Stimulated activated CD4-positive, alpha-beta T cell treated with anti-CD3 and anti-CD28 coated beads, Interleukin-4, amount 100 ng/mL, for 4 hours (primary cell): Measurements from ENCODE around the gene SCYGR6.
"Not testable (repeated sequence)": the region's sequence is repeated elsewhere in the genome, so short reads cannot be mapped to it uniquely, and the experiment has no call there.

Experiments used
- DNase-seq, 2 experiments: peaks; one replicate each; pipeline ENCODE4 v3.0.0-alpha.2; 2020

SCYGR6 gene, protein sequence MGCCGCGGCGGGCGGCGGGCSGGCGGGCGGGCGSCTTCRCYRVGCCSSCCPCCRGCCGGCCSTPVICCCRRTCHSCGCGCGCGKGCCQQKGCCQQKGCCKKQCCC

GRCh38 chr2:227724394-227725039, at the start of gene SCYGR6:
Gene SCYGR6 (minus strand): TSS chr2:227724757. CDS start chr2:227724757, 0 bp downstream.
- no peak for DNase-seq

DNA sequence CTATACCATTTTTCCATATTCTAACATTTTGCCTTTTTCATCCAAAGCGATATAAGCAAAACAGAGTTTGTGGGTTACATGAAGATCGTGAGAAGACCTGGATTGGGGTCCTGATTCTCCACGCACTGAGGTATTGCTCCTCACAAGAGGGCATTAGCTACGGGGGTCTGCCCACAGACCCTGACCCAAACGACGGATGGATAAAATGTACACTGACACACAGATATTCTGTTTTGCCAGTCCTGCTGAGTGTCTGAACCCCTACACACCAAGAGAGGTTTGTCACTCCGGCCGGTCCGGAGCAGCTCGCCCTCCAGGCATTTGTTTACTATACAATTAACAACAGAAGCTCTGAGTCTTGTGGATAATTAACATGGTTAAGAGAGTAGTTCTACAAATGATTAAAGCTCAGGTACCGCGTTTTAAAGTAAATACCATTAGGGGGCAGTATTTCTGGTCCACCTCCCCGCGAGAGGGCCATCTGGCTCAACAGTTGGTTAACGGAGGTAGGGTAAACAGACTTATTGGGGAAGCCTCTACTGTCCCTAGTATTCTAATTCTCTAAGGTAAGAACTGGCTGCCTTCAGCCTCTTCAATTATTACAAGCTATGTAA, 49.6 kb upstream of the SCYGR6 start:
- DNase-seq: no peak

- DNase-seq: no peak
Measured at GRCh38 chr2:227772932-227773331, 48.4 kb upstream of the SCYGR6 start.

GRCh38 chr2:227772197-227772661, 47.7 kb upstream of the SCYGR6 start:
- no peak for DNase-seq

DNA sequence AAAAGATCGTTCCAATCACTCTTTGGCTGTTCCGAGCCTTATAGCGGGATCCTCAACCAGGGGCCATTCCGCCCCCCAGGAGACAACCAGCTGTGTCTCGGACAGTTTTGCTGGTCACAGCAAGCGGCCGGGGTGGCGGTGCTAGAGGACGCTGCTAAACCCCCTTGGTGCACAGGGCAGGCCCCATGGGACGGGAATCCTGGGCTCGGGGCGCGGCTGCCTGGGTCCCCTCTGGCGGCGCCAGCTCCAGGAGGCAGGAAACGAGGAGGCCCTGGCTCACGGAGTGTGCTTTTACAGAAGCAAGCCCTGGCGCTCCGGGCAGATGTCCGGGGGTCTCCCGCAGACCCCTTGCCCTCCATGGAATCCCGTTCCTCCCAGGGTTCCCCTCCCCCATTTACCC, 43.3 kb upstream of the SCYGR6 start:
- DNase-seq: no peak

DNA sequence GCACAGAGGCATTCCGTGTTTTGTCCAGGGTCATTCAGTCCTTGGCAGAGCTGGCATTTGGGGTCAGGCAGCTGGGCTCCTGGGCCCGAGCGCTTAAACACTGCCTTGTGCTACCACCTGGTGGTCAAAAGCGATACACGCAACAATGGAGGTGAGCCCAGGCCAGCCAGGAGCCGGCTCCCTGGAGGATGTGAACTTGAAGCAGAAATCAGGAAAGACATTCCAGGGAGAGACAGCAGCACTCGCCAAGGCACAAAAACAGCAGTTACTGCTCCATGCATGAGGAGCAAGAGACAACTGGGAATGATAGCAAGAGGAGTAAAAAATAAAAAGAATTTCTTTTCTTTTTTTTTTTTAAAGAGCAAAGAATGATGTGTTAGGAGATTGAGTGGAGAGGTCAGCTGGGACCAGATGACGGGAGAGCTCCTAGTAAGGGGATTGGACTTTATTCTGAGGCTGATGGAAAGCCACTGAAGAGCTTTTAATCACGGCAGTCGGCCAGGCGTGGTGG, 41.9 kb upstream of the SCYGR6 start:
- DNase-seq: peak; percentile 45 to 55

GRCh38 chr2:227765788-227766372, 41.3 kb upstream of the SCYGR6 start:
- DNase-seq: no peak

- DNase-seq: no peak
Measured at GRCh38 chr2:227761740-227762476, 37.4 kb upstream of the SCYGR6 start.

DNA sequence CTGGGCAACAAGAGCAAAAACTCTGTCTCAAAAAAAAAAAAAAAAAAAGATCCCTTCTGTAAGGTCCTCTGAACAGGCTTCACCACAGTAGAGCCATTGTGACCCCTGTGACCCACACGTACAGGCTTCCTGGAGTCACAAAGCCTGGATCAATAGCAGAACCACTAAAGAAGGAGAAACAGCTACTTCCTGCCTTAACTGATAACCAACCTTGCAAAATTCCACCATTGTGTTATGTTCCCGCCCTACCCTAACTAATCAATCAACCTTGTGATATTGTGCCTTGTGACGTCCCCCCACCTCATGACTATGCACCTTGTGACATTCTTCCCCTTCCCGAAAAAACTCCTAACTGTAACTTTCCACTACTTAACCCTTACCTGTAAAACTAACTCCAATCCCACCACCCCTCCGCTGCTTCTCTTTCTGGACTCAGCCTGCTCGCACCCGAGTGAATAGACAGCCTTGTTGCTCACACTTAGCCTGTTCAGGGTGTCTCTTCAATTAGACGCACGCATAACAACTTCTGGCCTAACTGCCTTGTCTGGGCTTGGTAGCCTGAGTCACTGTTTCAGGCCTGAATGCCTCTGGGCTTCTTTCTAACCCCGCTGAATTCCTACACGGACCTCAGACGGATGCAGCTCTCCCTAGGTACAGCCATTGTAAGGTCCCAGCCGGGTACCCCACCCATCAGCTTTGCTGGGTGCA, 35.0 kb upstream of the SCYGR6 start:
- DNase-seq: no peak

GRCh38 chr2:227756261-227756660, 31.7 kb upstream of the SCYGR6 start:
- DNase-seq: not testable (repeated sequence)

DNA sequence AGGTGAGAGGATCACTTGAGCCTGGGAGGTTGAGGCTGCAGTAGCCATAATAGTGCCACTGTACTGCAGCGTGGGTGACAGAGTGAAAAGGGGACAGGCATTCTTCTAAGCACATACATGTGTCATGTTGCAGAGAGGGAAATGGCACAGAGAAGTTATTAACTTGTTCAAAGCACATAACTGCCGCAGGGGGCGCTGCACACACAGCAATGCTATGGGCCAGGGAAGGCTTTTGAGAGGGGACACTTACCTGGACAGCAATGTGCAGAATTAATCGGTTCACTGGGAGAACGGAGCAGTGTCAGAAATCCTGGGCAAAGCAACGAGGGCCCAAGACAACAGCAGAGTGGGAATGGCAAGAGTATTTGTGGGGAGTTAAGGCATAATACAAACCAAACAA, 23.5 kb upstream of the SCYGR6 start:
- DNase-seq: no peak

DNA sequence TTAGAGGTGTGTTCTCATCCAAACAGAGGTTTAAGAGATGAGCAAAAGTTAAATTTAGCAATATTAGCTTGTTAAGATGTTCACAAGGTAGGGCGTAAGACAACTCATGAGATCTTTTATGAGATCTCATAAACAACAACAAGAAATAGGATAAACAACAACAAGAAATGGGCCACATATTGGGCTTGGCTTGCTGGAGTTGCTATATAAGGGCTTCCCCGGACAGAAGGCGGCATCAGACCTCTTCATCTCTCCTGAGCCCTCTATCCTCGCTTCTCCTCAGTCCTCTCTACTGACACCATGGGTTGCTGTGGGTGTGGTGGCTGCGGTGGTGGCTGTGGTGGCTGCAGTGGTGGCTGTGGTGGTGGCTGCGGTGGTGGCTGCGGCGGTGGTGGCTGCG, 21.0 kb upstream of the SCYGR6 start, which contains the start of gene SCYGR8:
SCYGR8 (plus strand) TSS at position 301 of the 400 bp plus-strand sequence; CDS start at position 301, 0 bp downstream.
- no peak for DNase-seq

- DNase-seq: not testable (repeated sequence)
Measured at GRCh38 chr2:227740705-227741104, 16.1 kb upstream of the SCYGR6 start.

- DNase-seq: no peak
Measured at GRCh38 chr2:227739351-227739750, 14.8 kb upstream of the SCYGR6 start.

DNA sequence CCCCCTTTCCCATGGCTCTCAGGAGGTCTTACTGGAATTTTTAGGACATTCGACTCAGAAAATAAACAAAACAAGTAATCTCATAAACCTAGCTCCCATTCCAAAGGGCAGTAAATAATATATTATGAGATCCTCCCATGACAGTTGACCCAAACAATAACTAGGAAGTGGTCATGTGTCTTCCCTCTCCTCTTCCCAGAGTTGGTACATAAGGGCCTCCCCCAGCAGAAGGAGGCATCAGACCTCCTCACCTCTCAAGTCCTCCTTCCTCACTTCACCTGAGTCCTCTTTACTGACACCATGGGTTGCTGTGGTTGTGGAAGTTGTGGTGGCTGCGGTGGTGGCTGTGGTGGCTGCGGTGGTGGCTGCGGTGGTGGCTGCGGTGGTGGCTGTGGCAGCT, 3.5 kb upstream of the SCYGR6 start, which contains the start of gene SCYGR7:
SCYGR7 (plus strand) TSS at position 301 of the 400 bp plus-strand sequence; CDS start at position 301, 0 bp downstream.
- DNase-seq: no peak

GRCh38 chr2:227722821-227723220, 1.7 kb downstream of the SCYGR6 start:
- not testable (repeated sequence) for DNase-seq

DNA sequence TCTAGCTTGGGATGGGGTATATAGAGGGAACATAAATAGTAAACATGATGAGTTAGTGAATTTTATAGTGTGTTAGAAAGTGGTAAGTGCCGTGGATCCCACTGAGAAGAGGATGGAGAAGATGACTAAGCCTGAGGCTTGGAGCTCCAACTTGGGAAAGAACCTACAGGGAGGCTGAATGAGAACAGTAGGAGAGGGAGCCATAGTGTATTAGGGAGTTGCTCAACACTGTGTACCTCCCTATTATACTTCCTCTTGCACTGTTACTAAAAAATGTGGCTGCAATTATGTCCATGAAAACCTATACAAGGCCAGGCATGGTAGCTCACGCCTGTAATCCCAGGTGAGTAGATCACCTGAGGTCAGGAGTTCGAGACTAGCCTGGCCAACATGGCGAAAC, 3.9 kb downstream of the SCYGR6 start:
- no peak for DNase-seq

DNA sequence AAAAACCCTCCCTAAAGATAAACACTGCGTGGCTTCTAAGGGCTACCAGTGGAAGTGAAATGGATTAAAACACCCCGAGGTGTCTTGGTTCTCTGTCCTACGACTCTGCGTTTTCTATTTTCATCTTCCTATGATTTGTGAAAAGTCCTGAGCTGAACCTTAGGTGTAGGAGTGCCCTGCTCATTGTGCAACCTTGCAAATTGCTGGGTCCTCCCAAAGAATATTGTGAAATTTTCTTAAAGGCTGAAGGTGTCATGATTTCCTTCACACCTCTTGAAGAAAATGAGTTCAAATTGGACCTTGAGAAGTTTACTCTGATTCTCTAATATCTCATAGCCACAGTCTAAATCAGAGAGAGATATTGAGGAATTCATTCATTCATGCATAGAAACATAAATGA, 4.9 kb downstream of the SCYGR6 start:
- DNase-seq: no peak

DNA sequence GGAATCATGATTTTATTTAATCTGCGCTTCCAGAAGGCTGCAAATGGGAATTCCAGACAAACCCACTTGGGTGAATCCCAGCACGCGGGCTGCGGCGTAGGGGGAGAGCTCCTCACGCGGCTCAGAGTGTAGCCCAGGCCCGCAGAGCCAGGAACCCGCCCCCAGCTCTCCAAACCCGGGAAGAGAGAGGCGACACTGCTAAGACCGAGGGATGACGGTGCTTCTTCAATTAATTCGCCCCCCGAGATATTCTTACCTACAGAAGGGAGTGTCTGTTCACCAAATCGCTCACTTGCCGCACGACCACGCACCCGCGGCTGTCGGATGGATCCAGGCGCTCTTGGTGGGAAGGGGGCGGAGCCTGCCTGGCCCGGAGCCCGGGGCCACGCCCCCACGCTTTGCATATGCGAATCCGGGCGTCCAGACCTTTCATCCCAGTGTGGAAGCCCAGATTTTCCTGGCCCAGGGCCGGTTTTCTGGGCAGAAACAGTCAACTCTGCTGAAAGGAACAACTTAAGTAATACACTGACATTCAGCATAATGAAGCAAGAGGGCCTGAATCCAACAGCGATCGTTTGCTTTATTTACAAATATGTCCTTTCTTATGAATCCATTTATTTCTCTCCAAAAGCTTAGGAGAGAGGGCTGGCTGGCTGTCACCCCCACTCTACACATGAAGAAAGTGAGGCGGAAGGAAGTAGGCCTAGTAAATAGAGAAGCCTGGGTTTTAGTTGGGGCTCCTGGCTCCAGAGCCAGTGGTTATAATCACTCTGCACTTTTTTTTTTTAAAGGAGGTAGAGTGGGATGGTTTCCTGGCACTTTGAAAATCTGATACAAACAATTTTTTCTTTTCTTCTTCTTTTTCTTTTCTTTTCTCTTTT, 6.6 kb downstream of the SCYGR6 start, which contains the start of gene SLC19A3:
SLC19A3 (minus strand) TSS at position 342 of the 881 bp plus-strand sequence. CDS start 15,710 bp downstream, outside the sequence.
- DNase-seq: peak in 1 of 2 experiments; percentile 1

DNA sequence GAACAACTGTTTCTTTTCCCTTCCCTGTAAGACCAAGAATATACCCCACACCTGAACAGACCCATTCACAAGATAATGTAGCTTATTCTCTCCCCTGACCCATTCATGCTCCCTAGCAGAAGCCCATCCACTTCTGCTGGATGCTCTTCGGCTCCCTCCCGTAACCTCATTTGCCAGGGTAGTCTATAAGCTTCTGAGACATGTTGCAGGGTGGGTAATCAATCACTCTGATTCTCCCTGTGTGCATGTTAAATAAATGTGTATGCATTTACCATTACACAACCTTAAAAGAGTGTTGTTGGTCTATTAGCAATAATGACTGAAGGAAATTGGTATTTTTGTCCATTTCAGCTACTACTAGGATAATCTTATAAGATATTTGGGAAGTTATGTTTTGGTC, 8.1 kb downstream of the SCYGR6 start:
- DNase-seq: no peak

DNA sequence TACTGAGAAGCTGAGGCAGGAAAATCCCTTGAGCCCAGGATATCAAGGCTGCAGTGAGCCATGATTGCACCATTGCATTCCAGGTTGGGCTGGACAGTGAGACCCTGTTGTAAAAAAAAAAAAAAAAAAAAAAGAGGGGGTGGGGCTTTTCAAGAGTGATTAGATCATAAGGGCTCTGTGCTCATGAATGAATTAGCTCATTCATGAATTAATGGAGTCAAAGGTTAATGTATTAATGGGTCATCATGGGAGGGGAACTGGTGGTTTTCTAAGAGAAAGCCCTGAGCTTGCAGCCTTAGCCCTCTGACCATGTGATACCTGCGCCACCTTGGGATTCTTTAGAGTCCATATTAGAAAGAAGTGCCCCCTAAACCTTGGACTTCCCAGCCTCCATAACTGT, 11.3 kb downstream of the SCYGR6 start:
- DNase-seq: no peak
